ENCODE results near the gene PAFAH2.
"Not testable (repeated sequence)": the region's sequence is repeated elsewhere in the genome, so short reads cannot be mapped to it uniquely, and the experiment has no call there.

The PAFAH2 gene

DNA sequence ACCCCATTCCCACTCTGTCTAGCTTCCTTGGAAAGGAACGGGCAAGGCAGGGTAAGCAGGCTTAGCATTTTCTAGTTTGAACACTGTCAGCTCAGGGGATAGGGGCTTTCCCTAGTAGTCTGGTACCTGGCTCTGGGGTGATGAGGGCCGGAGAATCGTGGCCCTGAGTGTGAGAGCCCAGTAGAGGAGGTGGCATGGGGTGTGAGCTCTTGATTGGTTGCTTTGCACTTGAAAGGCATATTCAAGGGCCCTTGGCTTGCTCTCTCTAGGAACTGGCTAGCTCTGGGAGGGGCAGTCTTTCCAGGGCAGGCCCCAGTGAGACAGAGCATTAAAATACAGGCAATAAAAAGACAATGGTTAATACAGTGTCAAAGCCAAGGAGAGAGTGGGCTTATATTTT is 13.0 kb upstream of the PAFAH2 start:
- DNase-seq (ENCODE audit: low spot score) = no peak

DNA sequence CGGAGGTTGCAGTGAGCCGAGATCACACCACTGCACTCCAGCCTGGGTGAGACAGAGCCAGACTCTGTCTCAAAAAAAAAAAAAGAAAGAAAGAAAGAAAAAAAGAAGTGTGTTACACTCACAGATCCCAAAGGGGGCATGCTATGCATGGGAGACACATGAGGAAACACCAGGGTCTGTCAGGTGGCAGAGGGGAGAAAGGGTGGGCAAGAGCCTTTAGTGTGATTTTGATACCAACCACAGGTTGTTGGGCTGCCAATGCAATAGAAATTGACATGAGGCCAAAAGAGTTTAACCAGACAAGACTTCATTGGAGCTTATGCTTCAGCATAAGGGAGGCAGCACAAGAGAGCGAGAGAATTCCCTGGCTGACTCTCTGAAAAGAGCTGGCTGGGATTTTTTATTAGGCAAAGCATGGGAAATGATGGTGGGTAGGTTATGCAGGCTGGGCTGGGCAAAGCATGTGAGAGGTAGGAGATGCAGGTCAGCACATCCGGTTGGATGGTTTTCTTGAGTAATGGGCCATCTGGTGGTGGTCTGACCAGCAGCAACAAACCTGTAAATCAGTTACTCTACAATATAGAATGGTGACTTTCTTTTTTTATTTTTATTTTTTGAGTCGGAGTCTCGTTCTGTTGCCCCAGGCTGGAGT is 12.1 kb upstream of the PAFAH2 start:
- DNase-seq (ENCODE audit: low spot score) = no peak

DNA sequence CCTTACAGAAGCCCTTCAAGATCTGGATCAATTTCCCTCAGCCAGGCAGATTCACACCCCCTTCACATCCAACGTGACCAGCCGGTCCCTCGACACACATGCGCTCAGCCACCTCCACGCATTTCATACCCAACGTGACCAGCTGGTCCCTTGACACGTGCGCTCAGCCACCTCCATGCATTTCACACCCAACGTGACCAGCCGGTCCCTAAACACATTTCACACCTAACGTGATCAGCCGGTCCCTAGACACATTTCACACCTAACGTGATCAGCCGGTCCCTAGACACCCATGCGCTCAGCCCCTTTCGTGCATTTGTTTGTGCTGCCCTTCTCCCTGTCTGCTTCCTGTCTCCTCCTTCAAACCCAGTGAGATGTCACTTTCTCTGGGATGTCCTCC is 8.8 kb upstream of the PAFAH2 start:
- DNase-seq (ENCODE audit: low spot score) = no peak

DNA sequence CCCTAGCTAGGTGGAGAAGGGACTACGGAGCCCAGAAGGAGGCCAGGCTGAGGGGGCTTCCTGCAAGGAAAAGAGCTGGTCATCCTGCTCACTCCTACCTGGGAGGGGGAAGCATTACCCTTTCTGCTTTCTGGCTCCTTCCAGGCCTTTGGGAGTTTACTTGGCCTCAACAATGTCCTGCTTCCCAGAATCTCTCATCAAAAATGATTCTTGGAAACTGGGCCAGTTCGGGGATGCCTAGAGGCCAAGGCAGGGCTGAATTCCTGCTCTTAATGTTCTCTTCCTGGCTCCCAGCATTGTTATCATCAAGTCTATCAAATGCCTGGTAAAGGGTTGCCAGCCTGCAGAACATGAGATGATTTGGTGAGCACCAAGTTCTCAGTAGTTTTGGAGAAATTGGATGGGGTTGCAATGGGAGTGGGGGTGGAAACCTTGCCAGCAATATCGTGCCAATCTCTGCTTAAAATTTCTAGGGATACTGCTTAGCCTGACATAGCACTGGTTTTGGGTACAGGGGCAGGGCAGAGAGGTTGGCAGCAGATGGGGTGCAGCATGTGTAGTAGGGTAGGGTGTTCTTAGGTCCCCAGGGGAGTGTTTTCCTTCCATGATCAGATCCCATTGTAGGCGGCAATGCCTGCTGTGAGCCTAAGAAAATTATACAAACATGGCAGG is 7.7 kb upstream of the PAFAH2 start:
- DNase-seq (ENCODE audit: low spot score) = no peak

DNA sequence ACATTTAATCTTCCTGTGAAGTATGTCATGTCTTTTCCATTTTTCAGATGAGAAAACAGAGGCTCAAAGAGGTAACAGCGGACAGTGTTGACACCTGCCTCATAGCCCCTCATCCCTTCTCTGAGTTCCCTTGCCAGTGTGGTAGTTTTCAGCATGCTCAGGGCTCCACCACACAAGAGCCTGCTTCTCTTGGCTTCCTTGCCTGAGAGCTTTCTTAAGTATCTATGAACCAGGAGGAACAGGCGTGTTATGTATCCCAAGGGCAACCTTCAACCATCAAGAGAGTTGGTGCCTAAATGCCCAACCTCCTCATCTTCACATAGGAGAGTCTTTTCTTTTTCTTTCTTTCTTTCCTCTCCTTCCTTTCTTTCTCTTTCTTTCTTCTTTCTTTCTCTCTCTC is 5.9 kb upstream of the PAFAH2 start:
- no peak for DNase-seq (ENCODE audit: low spot score)

DNA sequence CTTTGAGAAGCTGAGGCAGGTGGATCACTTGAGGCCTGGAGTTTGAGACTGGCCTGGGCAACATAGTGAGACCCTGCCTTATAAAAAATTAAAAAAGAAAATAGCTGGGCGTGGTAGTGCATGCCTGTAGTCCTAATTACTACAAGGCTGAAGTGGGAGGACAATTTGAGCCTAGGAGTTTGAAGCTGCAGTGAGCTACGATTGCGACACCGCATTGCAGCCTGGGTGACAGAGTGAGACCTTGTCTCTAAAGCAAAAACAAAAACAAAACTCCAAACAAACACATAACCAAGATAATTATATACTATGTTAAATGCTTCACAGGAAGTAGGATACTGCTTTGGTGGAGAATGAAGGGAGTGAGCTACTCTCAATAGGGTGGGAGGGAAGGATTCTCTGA is 5.4 kb upstream of the PAFAH2 start:
- no peak for DNase-seq (ENCODE audit: low spot score)

DNA sequence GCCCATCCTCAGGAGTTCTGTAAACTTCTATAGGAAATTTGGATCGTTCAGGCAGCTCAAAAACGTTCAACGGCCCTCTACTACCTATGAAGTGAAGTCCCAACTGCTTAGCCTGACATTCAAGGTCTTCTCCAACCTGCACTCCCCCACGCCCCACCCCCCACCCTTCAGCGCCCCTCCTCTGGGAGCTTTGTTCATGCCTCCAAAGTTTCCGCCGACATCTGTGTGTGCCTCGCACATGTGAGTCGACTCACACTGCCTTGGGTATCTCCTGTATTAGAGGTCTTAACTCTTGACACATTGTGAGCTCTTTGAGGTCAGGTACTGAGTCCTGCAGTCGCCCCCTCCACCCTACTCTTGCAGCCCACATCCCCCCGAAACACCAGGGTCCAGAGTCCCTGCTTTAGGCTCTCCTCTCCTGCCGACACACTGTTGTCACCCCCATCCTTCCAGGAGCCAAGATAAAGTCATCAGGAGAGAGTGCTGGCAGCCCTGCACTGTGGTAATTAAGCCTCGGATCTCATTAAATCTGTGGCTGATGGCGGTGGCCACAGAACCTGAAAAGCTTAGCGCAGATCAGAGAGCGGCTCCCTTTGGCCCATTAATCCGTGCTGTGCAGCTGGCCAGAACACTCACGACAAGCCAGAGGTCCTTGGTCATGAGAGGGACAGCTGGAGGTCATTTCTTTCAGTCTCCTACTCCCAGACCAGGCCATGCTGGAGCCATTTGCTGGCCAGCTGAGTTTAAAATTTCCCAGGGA is 1.4 kb upstream of the PAFAH2 start:
- no peak for DNase-seq (ENCODE audit: low spot score)

DNA sequence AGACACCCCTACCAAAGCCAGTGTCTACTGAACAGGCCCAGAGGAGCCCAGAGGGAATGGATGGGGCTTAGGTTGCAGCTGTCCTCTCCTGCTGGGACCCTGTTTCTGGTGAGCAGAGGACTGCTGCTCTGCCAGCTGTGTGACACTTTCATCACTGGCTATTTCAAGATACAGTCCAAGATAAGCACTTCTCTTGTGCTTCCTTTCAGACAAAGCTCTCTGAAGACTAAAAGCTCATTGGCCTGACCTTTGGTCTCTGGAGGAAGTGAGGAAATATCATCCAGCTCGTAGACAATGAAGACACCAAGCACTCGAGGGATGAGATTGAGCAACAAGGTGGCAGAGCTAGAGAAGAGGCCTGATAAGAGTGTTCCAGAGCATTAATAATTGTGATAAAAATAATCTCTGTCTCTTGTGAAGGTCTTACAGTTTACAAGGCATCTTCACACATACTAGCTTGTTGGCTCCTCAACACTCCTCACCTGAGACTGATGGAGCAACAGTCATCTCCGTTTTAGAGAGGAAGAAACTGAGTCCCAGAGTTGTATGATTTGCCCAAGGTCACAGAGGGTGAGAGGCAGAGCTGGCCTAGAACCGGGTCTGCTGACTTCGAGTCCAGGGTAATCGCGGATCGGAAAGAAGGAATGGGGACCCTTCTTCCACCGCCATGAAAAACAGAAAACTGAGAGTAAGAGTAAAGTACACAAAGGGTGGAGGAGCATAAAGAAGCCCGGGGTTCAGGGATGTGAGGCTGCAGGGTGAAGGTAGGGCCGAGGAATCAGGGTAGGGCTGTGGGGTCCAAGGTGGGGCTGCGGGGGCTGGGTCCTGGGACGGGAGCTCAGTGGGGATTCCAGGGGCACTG is 666 bp downstream of the PAFAH2 start:
- DNase-seq (ENCODE audit: low spot score) = peak; percentile 20

DNA sequence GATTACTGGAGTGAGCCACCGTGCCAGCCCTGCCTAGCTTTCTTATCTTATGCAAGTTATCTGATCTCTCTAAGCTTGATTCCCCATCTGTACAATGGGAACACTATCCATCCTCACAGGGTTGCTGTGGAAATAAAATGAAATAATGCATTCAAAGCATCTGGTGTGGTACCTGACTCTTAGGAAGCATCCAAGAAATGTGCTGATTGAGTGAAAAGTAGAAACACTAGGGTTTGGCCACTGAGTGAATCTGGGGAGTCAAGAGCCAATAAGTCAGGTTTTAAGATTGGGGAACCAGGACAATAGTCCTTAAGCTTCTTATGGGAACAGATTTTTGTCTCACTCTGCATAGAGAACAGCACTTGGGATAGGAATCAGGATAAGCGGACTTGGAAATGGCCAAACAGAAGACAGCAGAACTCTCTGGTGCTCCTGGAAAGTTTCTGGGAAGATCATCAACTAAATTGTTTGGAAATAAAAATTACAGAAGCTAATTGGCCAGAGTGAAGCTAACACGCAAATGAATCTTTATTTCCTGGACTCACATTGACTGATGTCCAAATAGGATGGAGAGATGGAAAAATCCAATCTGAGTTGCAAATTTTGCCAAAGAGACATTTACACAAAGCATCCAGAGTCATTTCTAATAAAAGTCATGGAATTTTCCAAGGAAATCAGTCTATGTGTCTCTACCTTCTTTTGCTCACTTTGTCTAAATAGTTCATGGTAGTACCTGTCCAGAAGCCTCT is 3.3 kb downstream of the PAFAH2 start:
- no peak for DNase-seq (ENCODE audit: low spot score)

DNA sequence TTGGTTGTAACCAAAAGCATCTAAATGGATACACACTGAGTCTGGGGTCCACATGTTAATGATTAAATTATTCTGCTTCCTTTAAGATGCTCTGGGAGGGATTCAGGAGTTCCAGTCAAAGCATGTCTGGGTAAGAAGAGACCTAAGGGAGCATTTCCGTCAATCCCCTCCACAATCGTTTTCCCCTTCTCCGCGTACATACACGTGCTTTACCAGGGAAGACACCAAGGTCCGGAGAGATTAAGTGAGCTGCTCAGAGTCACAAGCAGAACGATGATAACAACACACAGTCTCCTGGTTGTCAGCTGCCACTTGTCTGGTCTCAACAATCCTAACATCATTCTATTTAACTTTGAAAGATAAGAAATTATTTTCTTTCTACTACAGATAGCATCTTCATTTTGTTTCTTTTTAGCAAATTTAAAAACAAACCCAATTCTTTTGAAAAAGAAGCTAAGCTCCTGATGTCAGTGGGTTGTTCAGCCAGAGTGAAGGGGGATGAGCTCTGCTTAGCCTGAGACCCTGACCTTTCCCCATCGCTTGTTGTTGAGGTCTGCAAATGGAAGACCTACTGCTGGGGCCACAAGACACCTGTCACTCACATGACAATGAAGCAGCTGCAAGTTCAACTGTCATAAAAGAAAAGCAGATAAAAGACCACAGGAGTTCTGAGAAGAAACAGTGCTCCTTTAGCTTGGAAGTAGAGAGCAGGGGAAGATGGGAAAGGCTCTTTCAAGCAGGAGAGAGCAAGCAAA is 4.5 kb downstream of the PAFAH2 start:
- DNase-seq (ENCODE audit: low spot score) = no peak

DNA sequence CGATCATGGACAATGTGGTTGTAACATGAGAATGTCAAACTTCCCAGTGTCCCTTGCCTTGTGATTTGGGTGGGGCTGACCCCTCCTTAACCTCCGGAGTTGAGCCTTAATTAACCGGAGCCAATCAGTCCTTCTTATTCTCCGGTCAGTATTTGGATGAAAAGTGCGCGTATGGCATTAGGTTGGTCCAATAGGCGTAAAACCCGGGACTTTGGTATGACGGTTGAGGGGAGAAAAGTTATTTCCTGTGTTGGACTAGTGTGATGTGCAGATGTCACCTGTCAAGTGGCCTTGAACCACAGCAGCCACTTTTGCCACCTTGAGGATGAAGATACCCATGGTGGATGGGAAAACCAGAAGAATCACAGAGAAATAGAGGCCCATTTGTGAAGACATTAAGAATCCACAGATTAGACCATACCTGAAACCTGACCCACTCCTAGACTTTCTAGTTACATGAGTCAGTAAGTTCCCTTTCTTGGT is 5.1 kb downstream of the PAFAH2 start:
- no peak for DNase-seq (ENCODE audit: low spot score)

DNA sequence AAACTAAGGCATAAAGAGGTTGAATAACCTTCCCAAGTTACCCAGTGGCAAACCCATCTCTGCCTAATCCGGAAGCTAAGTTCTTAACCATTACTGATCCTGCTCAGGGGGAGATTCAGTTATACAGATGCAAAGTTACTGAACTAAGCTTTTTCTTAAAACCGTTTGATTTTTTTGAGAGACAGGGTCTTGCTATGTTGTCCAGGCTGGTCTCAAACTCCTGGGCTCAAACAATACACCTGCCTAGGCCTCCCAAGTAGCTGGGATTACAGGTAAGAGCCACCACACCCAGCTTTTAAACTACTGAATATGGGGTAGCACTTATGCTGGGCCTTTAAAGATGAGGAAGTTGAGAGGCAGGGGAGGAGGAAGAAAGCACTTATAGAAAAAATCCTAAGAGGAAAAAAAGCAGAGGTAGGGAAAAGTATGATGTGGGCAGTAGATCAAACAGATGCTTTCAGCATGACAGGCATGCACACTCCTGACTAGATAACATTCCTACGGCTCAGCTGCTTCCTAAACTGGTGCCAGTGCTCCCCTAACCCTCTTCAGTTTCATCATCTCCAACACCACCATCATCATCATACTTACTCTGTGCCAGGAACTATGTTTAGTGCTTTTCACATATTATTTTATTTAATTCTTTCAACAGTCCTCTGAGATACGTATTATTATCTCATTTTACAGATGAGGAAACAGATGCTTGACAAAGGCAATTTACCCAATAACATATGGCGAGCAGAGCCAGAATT is 5.8 kb downstream of the PAFAH2 start:
- DNase-seq (ENCODE audit: low spot score) = no peak

DNA sequence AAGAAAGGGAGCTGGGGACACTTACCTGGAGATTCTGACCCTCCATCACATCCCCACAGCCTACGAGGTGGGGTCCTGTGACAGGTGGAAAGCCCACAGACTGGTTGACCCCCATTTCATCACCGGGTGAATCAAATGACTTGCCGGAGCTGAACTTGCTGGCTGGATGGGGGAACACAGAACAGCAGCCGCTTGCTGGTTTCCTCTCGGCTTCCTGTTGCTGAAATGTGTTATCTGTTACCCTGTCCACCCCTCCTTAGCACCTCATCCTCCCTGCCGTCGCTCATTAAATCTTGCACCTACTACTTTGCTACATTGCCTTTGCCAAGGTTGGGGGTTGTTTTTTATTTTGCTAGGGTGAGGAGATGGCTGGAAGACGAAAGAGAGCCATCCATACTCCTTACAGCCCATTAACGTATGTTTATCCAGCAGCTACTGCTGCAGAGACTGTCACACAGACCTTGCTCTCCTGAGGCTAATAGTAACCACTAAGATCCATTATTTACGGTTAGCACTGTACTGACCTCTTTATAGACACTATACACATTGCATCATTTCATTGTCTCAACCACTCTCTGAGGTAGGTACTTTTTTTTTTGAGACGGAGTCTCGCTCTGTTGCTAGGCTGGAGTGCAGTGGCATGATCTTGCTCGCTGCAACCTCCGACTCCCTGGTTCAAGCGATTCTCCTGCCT is 7.0 kb downstream of the PAFAH2 start:
- no peak for DNase-seq (ENCODE audit: low spot score)

DNA sequence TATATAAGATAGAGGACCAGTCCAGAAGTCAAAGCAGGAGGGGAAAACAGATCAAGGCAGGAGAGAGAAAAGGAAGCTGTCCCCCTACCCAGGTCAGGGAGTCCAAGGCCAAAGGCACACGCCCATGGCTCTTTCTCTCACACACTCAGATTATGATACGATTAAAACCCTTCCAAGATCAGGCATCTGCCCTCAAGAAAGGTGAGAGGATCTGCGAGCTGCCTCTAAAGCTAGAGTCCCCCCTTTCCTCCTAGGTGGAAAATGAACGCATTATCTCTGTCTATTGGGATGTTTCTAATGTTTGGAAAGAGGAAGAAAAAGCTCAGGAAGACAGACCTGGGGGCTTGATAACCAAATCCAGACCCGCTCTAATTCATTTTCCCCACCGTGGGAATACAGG is 7.6 kb downstream of the PAFAH2 start:
- no peak for DNase-seq (ENCODE audit: low spot score)

DNA sequence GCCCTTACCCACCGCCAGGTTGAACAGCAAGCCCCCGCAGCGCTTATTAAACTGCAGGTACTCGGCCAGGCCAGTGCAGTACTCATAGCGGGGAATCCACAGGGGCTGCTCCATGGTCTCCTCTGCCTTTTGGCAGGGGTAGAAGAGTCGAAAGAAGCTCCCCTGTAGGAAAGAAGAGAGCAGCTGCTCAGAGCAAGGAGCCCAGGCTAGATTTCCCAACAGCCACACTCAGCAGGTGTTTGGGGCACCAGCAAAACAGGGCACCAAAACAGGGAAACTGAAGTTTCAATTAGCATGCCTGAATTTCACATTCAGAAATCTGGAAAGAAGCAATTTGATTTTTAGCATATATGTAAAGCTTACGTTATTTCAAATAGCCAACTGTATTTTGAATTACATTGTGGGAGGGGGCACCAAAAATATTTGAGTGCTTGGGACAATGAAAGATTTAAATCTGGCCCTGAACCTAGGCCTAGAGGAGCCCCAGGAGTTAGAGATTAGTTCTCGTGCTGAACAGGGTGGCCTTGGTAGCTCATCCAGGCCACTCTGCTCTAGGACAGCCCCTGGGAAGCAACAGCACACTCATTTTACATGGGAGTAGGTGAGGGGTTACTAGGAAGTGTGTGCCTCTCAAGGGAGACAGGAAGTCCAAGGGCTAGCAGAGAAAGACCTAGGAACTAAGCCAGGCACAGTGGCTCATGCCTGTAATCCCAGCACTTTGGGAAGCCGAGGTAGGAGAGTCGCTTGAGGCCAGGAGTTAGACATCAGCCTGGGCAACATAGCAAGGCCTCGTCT is 8.2 kb downstream of the PAFAH2 start:
- no peak for DNase-seq (ENCODE audit: low spot score)

DNA sequence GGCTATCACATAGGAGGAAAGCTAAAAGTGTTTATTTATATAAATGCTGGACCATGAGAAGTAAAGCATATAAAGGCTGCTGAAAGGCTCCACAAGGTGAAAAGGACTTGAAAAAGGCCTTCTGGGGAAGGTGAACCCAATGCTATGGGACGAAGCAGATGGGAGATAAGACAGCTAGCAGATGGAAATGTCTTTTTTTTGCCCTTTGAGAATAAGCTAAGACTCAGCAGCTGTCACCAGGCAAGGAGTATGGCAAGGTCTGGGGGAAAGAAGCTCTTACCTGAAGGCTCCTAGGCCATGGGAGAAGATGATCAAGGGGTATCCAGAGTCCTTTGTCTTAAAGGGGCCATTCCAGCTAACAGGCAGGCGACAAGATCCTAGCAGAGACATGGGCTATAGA is 9.9 kb downstream of the PAFAH2 start:
- DNase-seq (ENCODE audit: low spot score) = no peak

DNA sequence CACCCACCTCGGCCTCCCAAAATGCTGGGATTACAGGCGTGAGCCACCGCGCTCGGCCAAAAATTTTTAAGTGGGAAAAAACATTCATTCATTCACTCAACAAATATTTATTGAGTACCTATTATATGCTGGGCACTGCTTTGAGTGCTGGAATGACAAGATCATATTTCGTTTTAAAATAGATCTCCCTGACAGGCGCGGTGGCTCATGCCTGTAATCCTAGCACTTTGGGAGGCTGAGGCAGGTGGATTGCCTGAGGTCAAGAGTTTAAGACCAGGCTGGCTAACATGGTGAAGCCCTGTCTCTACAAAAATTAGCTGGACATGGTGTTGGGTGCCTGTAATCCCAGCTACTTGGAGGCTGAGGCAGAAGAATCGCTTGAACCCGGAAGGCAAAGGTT is 11.1 kb downstream of the PAFAH2 start:
- not testable (repeated sequence) for DNase-seq (ENCODE audit: low spot score)

DNA sequence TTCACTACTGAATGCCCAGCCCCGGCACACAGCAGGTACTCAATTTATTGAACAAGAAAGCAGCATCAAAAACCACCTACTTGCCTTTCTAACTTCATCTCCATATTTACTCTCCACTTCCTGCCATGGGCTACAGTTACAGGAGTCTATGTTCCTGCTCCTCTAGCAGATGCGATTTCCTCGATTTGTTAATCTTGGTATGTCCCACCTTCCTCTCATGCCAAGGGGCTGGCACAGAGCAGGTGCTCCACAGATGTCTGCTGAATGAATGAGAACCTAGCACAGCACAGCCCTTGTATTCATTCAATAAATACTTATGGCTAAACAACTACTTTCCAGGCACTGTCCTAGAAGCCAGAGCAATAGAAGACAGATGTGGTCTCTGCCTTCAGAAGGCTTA is 12.2 kb downstream of the PAFAH2 start:
- no peak for DNase-seq (ENCODE audit: low spot score)

DNA sequence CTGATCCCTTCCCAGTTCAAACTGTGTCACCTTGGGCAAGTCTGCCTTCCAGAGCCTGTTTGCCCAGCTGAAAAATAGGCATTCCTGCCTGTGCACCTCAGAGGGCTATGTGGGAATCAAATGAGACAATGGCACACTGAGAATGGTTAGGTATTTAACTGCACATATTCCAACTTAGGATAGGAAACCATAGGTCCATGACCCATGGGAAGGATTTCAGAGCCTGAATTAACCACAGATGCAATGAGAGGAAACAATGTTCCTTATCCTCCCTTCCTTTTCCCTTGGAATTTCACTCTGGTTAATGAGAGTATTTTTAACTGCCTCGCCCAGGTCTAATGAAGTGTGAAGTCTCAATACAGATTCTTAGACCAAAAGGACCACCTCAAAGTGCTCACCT is 12.7 kb downstream of the PAFAH2 start:
- DNase-seq (ENCODE audit: low spot score) = no peak
